SH-SY5Y (cell line): Measurements from ENCODE around the gene EPG5.

ENCODE experiments used
- GATA2 ChIP-seq: IDR thresholded peaks from 2 replicates; pipeline ENCODE4 v1.6.1; 2011; ENCODE audit warnings: mild to moderate bottlenecking, low read depth, low read length
- GATA3 ChIP-seq: IDR thresholded peaks from 2 replicates; pipeline ENCODE4 v1.6.1; 2011; ENCODE audit warnings: low read depth, mild to moderate bottlenecking, low read length, moderate library complexity

DNA sequence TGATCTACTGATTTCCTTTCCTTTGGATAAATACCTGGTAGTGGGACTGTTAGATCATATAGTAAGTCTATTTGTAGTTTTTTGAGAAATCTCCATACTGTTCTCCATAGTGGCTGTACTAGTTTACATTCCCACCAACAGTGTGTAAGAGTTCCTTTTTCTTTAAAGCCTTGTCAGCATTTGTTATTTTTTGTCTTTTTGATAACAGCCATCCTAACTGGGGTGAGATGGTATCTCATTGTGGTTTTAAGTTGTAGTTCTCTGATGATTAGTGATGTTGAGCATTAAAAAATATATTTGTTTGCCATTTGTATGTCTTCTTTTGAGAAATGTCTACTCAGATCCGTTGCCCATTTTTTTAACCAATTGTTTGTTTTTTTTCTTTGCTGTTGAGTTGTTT, 33.9 kb upstream of the EPG5 start:
- TF ChIP-seq GATA2: no peak
- no peak for TF ChIP-seq GATA3
